Fibroblast of mammary gland (primary cell): ENCODE data around the gene MAML3.

ENCODE experiments used
- DNase-seq: peaks from one replicate; pipeline ENCODE4 v3.0.0-alpha.2; 2010; ENCODE audit warnings: low read depth
- H3K4me3 ChIP-seq: 2 replicates; pipeline ENCODE4 v1.5.1; 2011; ENCODE audit warnings: low read depth, mild to moderate bottlenecking, low read length, moderate library complexity; ENCODE audit not compliant: control insufficient read depth
- CTCF ChIP-seq: conservative IDR thresholded peaks from 2 replicates; pipeline ENCODE4 v1.5.1; 2011; ENCODE audit warnings: low read depth, low read length, inconsistent platforms; ENCODE audit not compliant: control insufficient read depth, insufficient read depth

MAML3 gene

GRCh38 chr4:140025470-140025869 lies 128.5 kb downstream of the MAML3 start:
- DNase-seq = no peak
- TF ChIP-seq CTCF = no peak
- H3K4me3 ChIP-seq = no peak overlapping the region

- DNase-seq = no peak
- no peak for TF ChIP-seq CTCF
- H3K4me3 ChIP-seq = no peak overlapping the region
Measured at GRCh38 chr4:140020457-140021361, 133.3 kb downstream of the MAML3 start.

- DNase-seq = no peak
- H3K4me3 ChIP-seq = no peak overlapping the region
- TF ChIP-seq CTCF = no peak
Measured at GRCh38 chr4:140019619-140020347, 134.2 kb downstream of the MAML3 start.

- no peak for DNase-seq
- no peak overlapping the region for H3K4me3 ChIP-seq
- TF ChIP-seq CTCF = no peak
Measured at GRCh38 chr4:140018931-140019618, 134.9 kb downstream of the MAML3 start.

- H3K4me3 ChIP-seq = no peak overlapping the region
- peak; percentile 29 for DNase-seq
- TF ChIP-seq CTCF = no peak
Measured at GRCh38 chr4:140014284-140014683, 139.7 kb downstream of the MAML3 start.

GRCh38 chr4:140012688-140013486 lies 141.1 kb downstream of the MAML3 start:
- no peak overlapping the region for H3K4me3 ChIP-seq
- DNase-seq = peak; percentile 86
- peak; percentile 67 for TF ChIP-seq CTCF
